Suprapubic skin (tissue), 3 donors: ENCODE data around the gene LRMDA.

Source experiments
- CTCF ChIP-seq, 2 donors: fragments of 200-600 bp in 1 of 2; fragments of 450-650 bp in 1 of 2; sonication (generic) in 1 of 2; IDR thresholded peaks; one replicate each; pipeline ENCODE4 v1.5.1; 2016 to 2019; ENCODE audit warnings: antibody characterized with exemption in 2 of 2, mild to moderate bottlenecking in 1 of 2, moderate library complexity in 1 of 2
- POLR2AphosphoS5 ChIP-seq, 3 donors: sonication (generic); formaldehyde crosslinking; IDR thresholded peaks; one replicate each; pipeline ENCODE4 v1.6.1; 2017; ENCODE audit warnings: antibody characterized with exemption in 3 of 3

GRCh38 chr10:76149182-76149581, 717.8 kb downstream of the LRMDA start:
- TF ChIP-seq CTCF (IDR thresholded peaks at IDR 0.05): no peak
- TF ChIP-seq POLR2AphosphoS5 (IDR thresholded peaks at IDR 0.05): no peak
